GM23248 (cell line): ENCODE results near the gene ACVRL1.

Source experiments
- EZH2 ChIP-seq: fragments of 200-600 bp; sonication (generic); IDR thresholded peaks from 2 replicates; pipeline ENCODE4 v1.6.1; 2018; ENCODE audit warnings: antibody characterized with exemption, mild to moderate bottlenecking; ENCODE audit not compliant: insufficient read depth, poor library complexity, severe bottlenecking
- EZH2phosphoT487 ChIP-seq: fragments of 200-600 bp; sonication (generic); IDR thresholded peaks from 2 replicates; pipeline ENCODE4 v1.6.1; 2018; ENCODE audit warnings: antibody characterized with exemption, moderate library complexity, mild to moderate bottlenecking, low read depth; ENCODE audit not compliant: insufficient read depth

- TF ChIP-seq EZH2 (no peak), EZH2phosphoT487 (no peak)
Observed at GRCh38 chr12:51904951-51905470, 2.3 kb upstream of the ACVRL1 start.
